Stimulated activated memory B cell treated with anti-CD40 and anti-IgM and Interleukin-4, amounts not matched to agents 10 μg/mL and 1 μg/mL and 100 μg/mL, for 72 hours (primary cell): ENCODE measurements around the gene TAGLN3.
"Not testable (repeated sequence)": the region's sequence is repeated elsewhere in the genome, so short reads cannot be mapped to it uniquely, and the experiment has no call there.

Experiments
- ATAC-seq: fragments of 150-1000 bp; cut with Tn5 transposase; 2 replicates; pipeline ENCODE4 v1.10.0; 2021
- H3K27ac Mint-ChIP-seq: one replicate; pipeline ENCODE4 v1.8.0; 2022; ENCODE audit warnings: mild to moderate bottlenecking, mixed read lengths
- H3K27me3 Mint-ChIP-seq: one replicate; pipeline ENCODE4 v1.8.0; 2022; ENCODE audit warnings: mixed read lengths
- H3K36me3 Mint-ChIP-seq: one replicate; pipeline ENCODE4 v1.8.0; 2022; ENCODE audit warnings: mixed read lengths
- H3K4me1 Mint-ChIP-seq: one replicate; pipeline ENCODE4 v1.8.0; 2022; ENCODE audit warnings: mixed read lengths
- H3K4me3 Mint-ChIP-seq: one replicate; pipeline ENCODE4 v1.8.0; 2022; ENCODE audit warnings: mild to moderate bottlenecking, moderate library complexity, mixed read lengths
- H3K9me3 Mint-ChIP-seq: one replicate; pipeline ENCODE4 v1.8.0; 2022; ENCODE audit warnings: mixed read lengths

Gene TAGLN3

DNA sequence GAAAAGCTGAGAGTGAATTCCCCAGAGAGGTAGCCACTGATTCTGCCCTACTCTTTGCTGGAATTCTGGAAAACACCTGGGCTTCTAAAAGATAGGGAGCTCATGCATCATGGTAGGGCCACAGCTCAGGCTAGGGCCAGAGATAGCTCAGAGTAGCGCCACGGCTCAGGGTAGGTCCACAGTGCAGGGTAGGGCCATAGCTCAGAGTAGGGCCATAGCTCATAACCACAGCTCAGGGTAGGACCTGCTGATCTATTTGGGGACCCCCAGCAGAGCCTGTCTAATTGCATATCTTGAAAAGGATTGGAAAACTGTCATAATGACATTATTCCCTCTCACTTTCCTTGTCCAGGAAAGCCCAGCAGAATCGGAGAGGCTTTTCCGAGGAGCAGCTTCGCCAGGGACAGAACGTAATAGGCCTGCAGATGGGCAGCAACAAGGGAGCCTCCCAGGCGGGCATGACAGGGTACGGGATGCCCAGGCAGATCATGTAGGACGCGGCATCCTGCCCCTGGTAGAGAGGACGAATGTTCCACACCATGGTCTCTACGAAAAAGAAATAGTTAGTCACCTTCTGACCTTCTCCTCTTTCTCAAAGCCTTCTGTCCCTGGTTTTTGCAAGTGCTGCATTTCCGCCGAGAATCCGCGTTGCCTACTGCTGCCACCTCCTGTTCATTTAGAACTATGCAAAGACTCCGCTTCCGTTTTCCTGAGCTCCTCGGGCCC lies 14.5 kb downstream of the TAGLN3 start:
- no peaks in the 10 kb centered on the region for H3K36me3 Mint-ChIP-seq
- peak; percentile 75 for ATAC-seq
- H3K4me3 Mint-ChIP-seq: no peak overlapping the region
- no peak overlapping the region for H3K27ac Mint-ChIP-seq
- peaks cover 19% of the 10 kb centered on the region for H3K4me1 Mint-ChIP-seq
- no peaks in the 10 kb centered on the region for H3K9me3 Mint-ChIP-seq
- no peaks in the 10 kb centered on the region for H3K27me3 Mint-ChIP-seq

DNA sequence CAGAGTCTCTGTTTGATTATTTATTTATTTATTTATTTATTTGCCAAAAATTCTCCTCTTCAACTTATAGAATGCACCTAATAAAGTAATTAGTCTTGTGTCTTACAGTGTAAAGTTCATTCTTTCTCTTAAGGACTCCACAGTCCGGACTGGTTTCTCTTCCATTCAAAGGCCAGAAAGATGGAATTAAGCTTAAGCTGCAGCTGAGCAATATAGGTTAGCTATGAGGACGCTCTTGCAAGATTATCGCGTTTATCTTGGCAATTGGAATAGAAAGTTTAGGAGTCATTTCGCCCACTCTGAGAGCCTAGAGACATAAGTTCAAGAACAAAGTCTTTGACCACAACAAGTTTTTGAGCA lies 15.0 kb downstream of the TAGLN3 start:
- Mint-ChIP-seq H3K27ac (no peak overlapping the region), H3K9me3 (no peaks in the 10 kb centered on the region), H3K4me3 (no peak overlapping the region), H3K27me3 (no peaks in the 10 kb centered on the region), H3K36me3 (no peaks in the 10 kb centered on the region), H3K4me1 (peaks cover 19% of the 10 kb centered on the region)
- no peak for ATAC-seq

DNA sequence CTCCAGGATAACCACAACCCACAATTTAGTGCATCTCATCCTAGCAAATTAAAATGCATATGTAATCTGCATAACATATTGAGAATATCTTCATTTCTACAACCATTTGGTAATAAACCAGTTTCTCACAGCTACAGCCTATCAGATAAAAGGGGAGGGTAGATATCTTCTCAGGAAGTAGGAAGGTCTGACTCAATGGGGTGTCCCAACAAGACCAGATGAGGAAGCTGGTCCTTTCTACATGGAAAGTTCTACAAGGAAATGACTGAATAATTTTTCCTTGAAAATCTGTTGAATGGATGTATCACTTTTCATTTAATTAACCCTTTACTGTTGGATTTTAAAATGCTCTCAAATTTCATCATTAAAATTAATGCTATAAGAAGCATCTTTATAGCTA lies 18.4 kb downstream of the TAGLN3 start:
- no peaks in the 10 kb centered on the region for H3K36me3 Mint-ChIP-seq
- H3K4me3 Mint-ChIP-seq: no peak overlapping the region
- no peak overlapping the region for H3K27ac Mint-ChIP-seq
- no peaks in the 10 kb centered on the region for H3K27me3 Mint-ChIP-seq
- H3K9me3 Mint-ChIP-seq: no peaks in the 10 kb centered on the region
- H3K4me1 Mint-ChIP-seq: peaks cover 19% of the 10 kb centered on the region
- ATAC-seq: no peak

DNA sequence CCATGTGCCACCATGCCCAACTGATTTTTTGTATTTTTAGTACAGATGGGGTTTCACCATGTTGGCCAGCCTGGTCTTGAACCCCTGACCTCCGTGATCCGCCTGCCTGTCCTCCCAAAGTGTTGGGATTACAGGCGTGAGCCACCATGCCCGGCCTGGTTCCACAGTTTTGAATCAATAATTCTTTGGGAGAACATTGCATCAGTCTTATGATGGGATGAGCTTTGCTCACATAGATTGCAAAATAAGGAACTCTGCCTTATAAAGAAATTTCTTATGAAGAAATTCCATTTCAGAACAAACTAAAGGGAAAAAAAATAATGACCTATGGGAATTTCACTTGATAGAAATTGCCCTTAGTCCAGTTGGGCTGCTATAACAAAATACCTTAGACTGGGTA lies 20.0 kb downstream of the TAGLN3 start:
- Mint-ChIP-seq H3K4me1 (peaks cover 6% of the 10 kb centered on the region), H3K9me3 (no peaks in the 10 kb centered on the region), H3K36me3 (no peaks in the 10 kb centered on the region), H3K4me3 (no peak overlapping the region), H3K27ac (no peak overlapping the region), H3K27me3 (no peaks in the 10 kb centered on the region)
- ATAC-seq: no peak

DNA sequence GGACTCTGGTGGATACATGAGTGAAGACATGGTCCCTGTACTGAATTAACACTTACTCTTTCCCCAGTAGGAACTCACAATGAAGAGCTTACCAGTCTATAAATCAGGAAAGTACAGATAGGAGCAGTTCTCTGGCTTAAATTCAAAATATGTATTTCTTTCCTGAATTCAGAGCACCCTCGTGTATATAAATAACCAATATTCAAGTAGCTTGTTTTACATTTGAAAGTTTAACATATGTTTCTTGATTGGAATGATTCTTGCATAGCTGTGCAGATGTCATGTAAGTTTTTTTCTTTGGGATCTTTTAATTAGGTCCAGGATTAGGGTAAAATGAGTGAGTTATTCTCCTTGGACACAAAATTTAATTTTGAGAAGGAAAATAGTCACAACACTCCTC lies 21.0 kb downstream of the TAGLN3 start:
- no peaks in the 10 kb centered on the region for H3K4me1 Mint-ChIP-seq
- H3K27me3 Mint-ChIP-seq: no peaks in the 10 kb centered on the region
- no peaks in the 10 kb centered on the region for H3K9me3 Mint-ChIP-seq
- H3K27ac Mint-ChIP-seq: no peak overlapping the region
- ATAC-seq: no peak
- no peak overlapping the region for H3K4me3 Mint-ChIP-seq
- H3K36me3 Mint-ChIP-seq: no peaks in the 10 kb centered on the region

DNA sequence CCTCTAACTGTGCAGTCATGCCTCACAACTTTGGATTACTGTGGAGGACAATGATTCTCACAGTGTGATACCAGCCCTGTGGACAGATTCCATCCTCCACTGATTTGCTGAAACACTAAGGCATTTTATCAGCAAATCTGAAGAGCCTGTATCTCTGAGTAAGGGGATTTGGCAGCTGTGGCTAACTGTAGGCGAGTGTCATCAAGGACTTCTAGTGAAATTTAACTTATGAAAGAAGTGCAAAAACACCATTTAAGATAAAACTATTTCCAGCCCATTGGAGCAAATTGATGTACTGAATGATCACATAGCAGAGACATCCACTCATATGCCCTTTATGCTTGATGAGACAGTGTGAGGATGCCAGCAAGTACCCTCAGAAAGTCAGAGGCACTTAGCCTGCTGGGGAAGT lies 22.0 kb downstream of the TAGLN3 start:
- H3K4me3 Mint-ChIP-seq: no peak overlapping the region
- no peak for ATAC-seq
- H3K27me3 Mint-ChIP-seq: no peaks in the 10 kb centered on the region
- no peak overlapping the region for H3K27ac Mint-ChIP-seq
- no peaks in the 10 kb centered on the region for H3K9me3 Mint-ChIP-seq
- no peaks in the 10 kb centered on the region for H3K36me3 Mint-ChIP-seq
- no peaks in the 10 kb centered on the region for H3K4me1 Mint-ChIP-seq

DNA sequence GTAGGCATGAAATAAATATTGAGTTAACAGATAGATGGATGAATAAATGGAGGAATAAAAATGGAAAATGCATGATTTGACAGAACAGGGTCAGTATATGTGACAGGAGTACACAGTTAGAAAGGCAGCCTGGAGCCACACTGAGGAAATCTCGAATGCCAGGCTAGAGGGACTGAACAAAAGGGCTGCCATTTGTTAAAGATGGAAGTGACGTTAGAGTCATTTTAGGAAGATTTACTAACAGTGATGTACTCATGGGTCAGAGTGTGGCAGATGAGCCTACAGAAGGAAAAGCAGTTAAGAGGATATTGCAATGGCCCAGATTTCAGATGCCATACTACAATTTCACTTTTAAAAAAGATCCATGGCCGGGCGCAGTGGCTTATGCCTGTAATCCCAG lies 28.4 kb downstream of the TAGLN3 start:
- Mint-ChIP-seq H3K4me1 (no peaks in the 10 kb centered on the region), H3K9me3 (no peaks in the 10 kb centered on the region), H3K27ac (no peak overlapping the region), H3K36me3 (no peaks in the 10 kb centered on the region), H3K27me3 (peaks cover 13% of the 10 kb centered on the region), H3K4me3 (no peak overlapping the region)
- ATAC-seq: no peak

DNA sequence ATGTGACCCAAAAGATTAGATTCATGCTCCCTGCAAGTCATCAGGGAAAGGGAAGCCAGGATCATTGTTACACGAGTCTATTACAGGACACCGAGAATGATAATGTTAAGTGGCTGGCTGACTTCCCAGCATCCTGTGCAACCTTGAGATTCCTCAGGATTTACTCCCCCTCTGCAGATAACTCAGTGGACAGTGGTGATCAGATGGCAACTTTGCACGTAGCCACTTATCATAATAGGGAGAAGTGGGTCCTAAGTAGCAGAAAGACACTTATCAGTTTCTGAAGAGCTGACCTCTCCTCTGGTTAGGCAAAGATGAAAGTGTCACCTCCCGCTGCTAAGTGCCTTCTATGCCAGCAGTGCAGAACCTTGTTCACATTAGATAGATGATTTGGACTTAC lies 29.1 kb downstream of the TAGLN3 start:
- Mint-ChIP-seq H3K4me3 (no peak overlapping the region), H3K9me3 (no peaks in the 10 kb centered on the region), H3K4me1 (no peaks in the 10 kb centered on the region), H3K36me3 (no peaks in the 10 kb centered on the region), H3K27me3 (peaks cover 15% of the 10 kb centered on the region), H3K27ac (no peak overlapping the region)
- ATAC-seq: no peak

DNA sequence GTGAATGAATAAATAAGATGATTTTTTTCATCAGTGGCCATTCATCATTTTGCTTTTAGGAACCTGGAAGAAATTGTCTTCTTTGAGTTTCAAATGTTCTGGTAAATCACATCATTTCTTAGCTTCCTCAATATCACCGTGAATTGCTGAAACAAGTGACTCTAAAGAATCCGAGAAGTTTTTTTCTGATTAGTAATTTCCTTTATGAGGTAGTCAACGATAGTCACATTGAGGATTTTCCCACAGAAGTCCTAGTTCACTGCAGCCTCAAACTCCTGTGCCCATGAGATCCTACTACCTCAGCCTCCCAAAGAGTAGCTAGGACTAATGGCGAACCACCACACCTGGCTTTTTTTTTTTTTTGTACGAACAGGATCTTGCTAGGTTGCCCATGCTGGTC lies 32.2 kb downstream of the TAGLN3 start:
- peaks cover 22% of the 10 kb centered on the region for H3K27me3 Mint-ChIP-seq
- H3K9me3 Mint-ChIP-seq: no peaks in the 10 kb centered on the region
- no peak for ATAC-seq

DNA sequence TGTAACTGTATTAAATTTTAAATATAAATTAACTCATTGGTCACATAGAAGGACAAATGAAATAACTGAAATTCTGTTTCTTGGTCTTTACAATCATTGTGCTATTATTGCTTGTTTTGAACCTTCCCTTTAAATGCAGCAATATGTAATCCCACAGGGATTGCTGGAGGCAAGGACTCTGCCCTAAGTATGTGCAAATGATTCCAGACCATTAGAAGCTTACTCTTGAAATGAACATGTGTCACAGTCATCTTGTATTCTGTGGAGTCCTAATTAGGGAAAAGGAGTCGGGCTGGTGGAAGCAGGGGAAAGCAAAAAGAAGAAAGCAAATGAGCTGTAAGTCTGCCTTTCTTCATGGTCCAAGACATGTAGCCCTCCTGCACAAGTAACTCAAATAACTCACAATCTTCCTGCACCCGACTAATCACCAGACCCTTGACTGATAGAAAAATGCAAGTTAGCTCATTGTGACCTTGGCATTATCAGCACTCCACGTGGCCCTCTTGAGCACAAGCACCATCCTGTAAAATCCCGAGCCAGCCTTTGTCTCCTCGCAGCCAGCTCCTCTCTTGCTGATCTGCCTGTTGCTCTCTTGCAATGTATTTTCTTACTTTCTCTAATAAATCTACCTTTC lies 33.5 kb downstream of the TAGLN3 start:
- H3K9me3 Mint-ChIP-seq: no peaks in the 10 kb centered on the region
- no peak overlapping the region for H3K4me3 Mint-ChIP-seq
- H3K4me1 Mint-ChIP-seq: no peaks in the 10 kb centered on the region
- no peak for ATAC-seq
- H3K27ac Mint-ChIP-seq: no peak overlapping the region
- H3K36me3 Mint-ChIP-seq: no peaks in the 10 kb centered on the region
- peaks cover 12% of the 10 kb centered on the region for H3K27me3 Mint-ChIP-seq

More for the DNA sequence above, 32.2 kb downstream of the TAGLN3 start:
- no peaks in the 10 kb centered on the region for H3K36me3 Mint-ChIP-seq
- no peaks in the 10 kb centered on the region for H3K4me1 Mint-ChIP-seq
- H3K27ac Mint-ChIP-seq: no peak overlapping the region
- no peak overlapping the region for H3K4me3 Mint-ChIP-seq

DNA sequence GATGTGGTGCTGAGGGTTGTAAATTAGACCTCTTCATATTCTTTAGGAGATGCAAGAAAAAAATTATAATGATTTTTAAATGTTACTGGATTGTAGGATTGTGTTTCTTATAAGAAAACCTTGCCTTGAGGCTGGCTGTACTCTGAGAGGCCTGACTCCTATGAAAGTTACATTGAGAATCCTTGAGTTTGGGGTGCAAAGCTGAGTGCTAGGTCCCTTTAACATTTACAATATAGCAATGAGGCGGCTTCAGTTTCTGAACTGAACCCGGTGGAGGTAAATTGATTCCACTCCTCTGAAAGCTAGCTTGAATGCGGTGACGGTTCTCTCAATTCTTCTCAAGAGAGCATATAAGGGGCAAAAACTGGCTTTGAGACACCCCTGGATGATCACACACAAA lies 35.7 kb downstream of the TAGLN3 start, which contains the start of gene TMPRSS7:
Gene TMPRSS7, plus strand, starts transcription at position 301 of the 400 bp plus-strand sequence. CDS start 110 bp downstream, outside the sequence.
- no peak for ATAC-seq
- Mint-ChIP-seq H3K4me1 (peaks cover 7% of the 10 kb centered on the region), H3K9me3 (no peaks in the 10 kb centered on the region), H3K36me3 (no peaks in the 10 kb centered on the region), H3K27ac (no peak within 1 kb of the TSS), H3K4me3 (no peak within 1 kb of the TSS), H3K27me3 (peaks cover 9% of the 10 kb centered on the region)

DNA sequence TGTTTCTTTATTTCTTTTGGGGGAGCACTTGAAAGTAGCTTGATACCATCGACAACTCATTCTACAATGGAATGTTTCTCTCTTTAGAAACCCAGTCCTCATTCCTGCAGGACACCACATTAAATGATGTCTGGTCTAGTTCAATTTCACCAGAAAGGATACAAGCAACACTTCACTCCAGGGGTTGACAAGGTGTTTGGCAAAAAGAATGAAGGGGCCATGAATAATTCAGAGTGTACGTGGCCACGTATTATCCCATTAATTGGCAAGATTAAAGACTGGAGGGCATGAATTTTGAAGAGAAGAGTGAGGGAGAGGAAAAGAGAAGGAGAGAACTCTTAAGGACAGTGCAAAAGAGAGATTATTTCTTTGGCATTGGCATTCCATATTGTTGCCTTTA lies 36.5 kb downstream of the TAGLN3 start:
- Mint-ChIP-seq H3K4me1 (peaks cover 7% of the 10 kb centered on the region), H3K36me3 (no peaks in the 10 kb centered on the region), H3K9me3 (no peaks in the 10 kb centered on the region), H3K27ac (no peak overlapping the region), H3K4me3 (no peak overlapping the region), H3K27me3 (peaks cover 9% of the 10 kb centered on the region)
- ATAC-seq: no peak

DNA sequence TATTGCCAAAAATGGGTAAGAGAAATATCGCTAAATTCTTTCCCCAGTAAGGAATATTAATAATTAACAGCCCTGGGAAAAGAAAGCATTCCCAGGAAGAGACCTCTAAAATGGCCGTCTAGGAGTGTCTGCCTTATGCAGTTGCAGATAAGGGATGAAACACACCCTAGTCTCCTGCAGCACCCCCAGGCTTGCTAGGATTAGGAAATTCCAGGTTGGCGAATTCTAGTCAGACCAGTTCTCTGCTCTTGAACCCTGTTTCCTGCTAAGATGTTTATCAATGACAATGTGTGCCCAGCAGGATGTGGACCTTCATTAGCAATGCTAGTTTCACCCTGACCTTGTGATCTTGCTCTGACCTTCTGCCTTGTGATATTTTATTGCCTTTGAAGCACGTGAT lies 38.5 kb downstream of the TAGLN3 start:
- ATAC-seq, H3K4me1 Mint-ChIP-seq, H3K27ac Mint-ChIP-seq, H3K4me3 Mint-ChIP-seq, H3K9me3 Mint-ChIP-seq, H3K27me3 Mint-ChIP-seq, H3K36me3 Mint-ChIP-seq: not testable (repeated sequence)

DNA sequence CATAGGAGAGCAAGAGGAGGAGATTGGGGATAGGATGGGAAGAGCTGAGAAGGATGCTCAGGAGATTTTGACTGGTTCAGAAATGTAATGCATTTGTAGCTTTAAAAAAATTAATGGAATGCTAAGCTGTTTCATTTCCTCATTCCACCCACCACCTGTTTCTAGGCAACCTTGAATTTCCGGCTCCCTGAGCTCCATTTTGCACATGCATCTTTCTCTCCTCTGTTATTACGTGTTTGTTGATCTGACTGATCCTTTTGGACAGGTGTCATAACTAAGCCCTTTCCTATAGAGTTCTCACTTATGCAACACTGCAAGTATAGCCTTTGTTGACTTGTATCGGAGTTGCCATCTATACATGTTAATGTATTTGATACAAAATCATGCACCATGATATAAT lies 40.1 kb downstream of the TAGLN3 start:
- Mint-ChIP-seq H3K4me3 (no peak overlapping the region), H3K36me3 (no peaks in the 10 kb centered on the region), H3K9me3 (no peaks in the 10 kb centered on the region), H3K4me1 (peaks cover 7% of the 10 kb centered on the region), H3K27me3 (no peaks in the 10 kb centered on the region), H3K27ac (no peak overlapping the region)
- ATAC-seq: peak; percentile 45

DNA sequence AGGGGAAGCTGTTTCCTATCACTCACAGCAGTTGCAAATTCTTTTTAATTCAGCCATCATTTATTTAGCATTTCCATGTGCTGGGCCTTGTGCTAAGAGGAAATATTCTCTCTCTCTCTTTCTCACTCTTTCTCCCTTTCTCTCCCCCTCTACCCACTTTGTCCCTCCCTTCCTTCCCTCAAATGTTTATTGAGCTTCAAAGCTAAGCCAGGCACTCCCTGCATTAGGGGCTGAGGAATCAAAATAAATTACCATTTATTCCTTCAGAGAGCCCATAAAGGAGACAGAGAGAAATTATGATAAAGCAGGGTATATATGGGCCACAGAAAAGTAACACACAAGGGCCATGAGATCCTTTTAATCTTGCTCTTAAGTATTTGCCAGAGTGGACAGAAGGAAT lies 42.6 kb downstream of the TAGLN3 start:
- Mint-ChIP-seq H3K4me1 (peaks cover 7% of the 10 kb centered on the region), H3K27me3 (no peaks in the 10 kb centered on the region), H3K36me3 (no peaks in the 10 kb centered on the region), H3K9me3 (no peaks in the 10 kb centered on the region), H3K4me3 (no peak overlapping the region), H3K27ac (no peak overlapping the region)
- ATAC-seq: no peak

DNA sequence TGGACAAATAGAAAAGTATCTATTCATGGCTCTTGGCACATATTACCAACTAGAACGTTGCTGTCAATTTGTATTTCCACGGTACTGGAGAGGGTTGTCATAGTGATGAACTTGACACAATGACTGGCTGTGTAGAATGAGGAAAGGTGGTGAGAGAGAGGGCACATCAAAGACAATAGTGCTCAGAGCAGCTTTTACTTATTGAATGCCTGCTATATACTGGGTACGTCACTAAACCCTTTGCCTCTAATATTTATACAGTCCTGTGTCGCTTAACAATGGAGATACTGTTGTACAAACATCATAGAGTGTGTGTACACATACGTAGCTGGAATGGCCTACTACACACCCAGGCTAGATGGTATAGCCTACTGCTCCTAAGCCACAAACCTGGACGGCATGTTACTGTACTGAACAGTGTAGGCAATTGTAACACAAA lies 44.1 kb downstream of the TAGLN3 start:
- Mint-ChIP-seq H3K4me1 (peaks cover 7% of the 10 kb centered on the region), H3K36me3 (no peaks in the 10 kb centered on the region), H3K4me3 (no peak overlapping the region), H3K27me3 (no peaks in the 10 kb centered on the region), H3K9me3 (no peaks in the 10 kb centered on the region), H3K27ac (no peak overlapping the region)
- no peak for ATAC-seq
